Stimulated activated CD4-positive, alpha-beta T cell treated with anti-CD3 and anti-CD28 coated beads, Interleukin-12 subunit alpha, Interleukin-12 subunit beta, amount 100 ng/mL, for 48 hours (primary cell): Measurements from ENCODE around the gene BORCS5.
"Not testable (repeated sequence)": the region's sequence is repeated elsewhere in the genome, so short reads cannot be mapped to it uniquely, and the experiment has no call there.

Experiments
- DNase-seq, 3 donors: peaks; one replicate each; pipeline ENCODE4 v3.0.0-alpha.2; 2020; ENCODE audit warnings: low read depth in 2 of 3, low spot score in 1 of 3

BORCS5 gene

GRCh38 chr12:12481631-12482030 is 124.8 kb downstream of the BORCS5 start:
- DNase-seq, result no peak

GRCh38 chr12:12482150-12482761 is 125.4 kb downstream of the BORCS5 start:
- no peak for DNase-seq

GRCh38 chr12:12482959-12483358 is 126.1 kb downstream of the BORCS5 start:
- DNase-seq, result no peak

GRCh38 chr12:12483438-12483837 is 126.6 kb downstream of the BORCS5 start:
- DNase-seq, result no peak

- no peak for DNase-seq
These were observed 129.9 kb downstream of the BORCS5 start for GRCh38 chr12:12486661-12487240.

- no peak for DNase-seq
These were observed 130.6 kb downstream of the BORCS5 start for GRCh38 chr12:12487490-12487889.

GRCh38 chr12:12488296-12488695 is 131.4 kb downstream of the BORCS5 start:
- DNase-seq, result no peak

GRCh38 chr12:12488823-12489550 is 132.1 kb downstream of the BORCS5 start:
- DNase-seq, result no peak

- no peak for DNase-seq
These were observed 134.7 kb downstream of the BORCS5 start for GRCh38 chr12:12491606-12492005.

GRCh38 chr12:12492547-12492946 is 135.7 kb downstream of the BORCS5 start:
- DNase-seq, result no peak

- no peak for DNase-seq
These were observed 138.7 kb downstream of the BORCS5 start for GRCh38 chr12:12495536-12495935.

GRCh38 chr12:12498210-12498609 is 141.3 kb downstream of the BORCS5 start:
- no peak for DNase-seq

GRCh38 chr12:12499909-12500604 is 143.2 kb downstream of the BORCS5 start:
- DNase-seq, result no peak

- DNase-seq, result no peak
These were observed 144.2 kb downstream of the BORCS5 start for GRCh38 chr12:12501121-12501520.

GRCh38 chr12:12502130-12502814 is 145.4 kb downstream of the BORCS5 start:
- not testable (repeated sequence) for DNase-seq

GRCh38 chr12:12502815-12503151 is 145.9 kb downstream of the BORCS5 start:
- DNase-seq, result no peak

- DNase-seq, result peak in 1 of 3 donors; percentile 30
These were observed 146.7 kb downstream of the BORCS5 start for GRCh38 chr12:12503384-12504078.

- no peak for DNase-seq
These were observed 148.9 kb downstream of the BORCS5 start for GRCh38 chr12:12505544-12506495.

- no peak for DNase-seq
These were observed 149.6 kb downstream of the BORCS5 start for GRCh38 chr12:12506496-12506890.

- DNase-seq, result no peak
These were observed 150.2 kb downstream of the BORCS5 start for GRCh38 chr12:12507121-12507520.
